ENCODE results near the gene P2RY14. TPM values are rescaled to one million over a fixed set of nuclear protein-coding genes. Genes with fewer than 3 reads are reported as not detected.

Gene P2RY14
- total and polyA plus RNA-seq, 2 of the 13 experiments (the other 11 are each of a cell fraction or from before 2014, with no cell fraction given), result not detected

- no peak for TF ChIP-seq ZNF615 (CRISPR knock-in tag; IDR thresholded peaks at IDR 0.05; ENCODE audit: borderline replicate concordance)
- no peak for TF ChIP-seq ZNF317 (CRISPR knock-in tag; IDR thresholded peaks at IDR 0.05)
- no peak for TF ChIP-seq TMF1 (CRISPR knock-in tag; IDR thresholded peaks at IDR 0.05; ENCODE audit: low read depth)
These were observed 37.5 kb upstream of the P2RY14 start (continued) for GRCh38 chr3:151315846-151316245.

GRCh38 chr3:151315136-151315535, 36.8 kb upstream of the P2RY14 start:
- FAIRE-seq (no peak), DNase-seq (ENCODE audit: low spot score) (no peak), ATAC-seq (no peak)
- in situ Hi-C loops (cut with HindIII; ENCODE audit: extremely low pct_ligation_motif_present, low pct_unique_long_range_greater_than_20kb) (no loop called here), intact Hi-C loops (cut with micrococcal nuclease; ENCODE audit: unreplicated experiment) (no loop called here)
- Histone ChIP-seq H3K4me3 (replicated peaks in 1 of 3; ENCODE audit: insufficient read depth in 1 of 3, low read depth in 2 of 3, low read length in 3 of 3) (no peak overlapping the region), H3K9me3 (ENCODE audit: low read length) (no peaks in the 10 kb centered on the region), H4K20me1 (ENCODE audit: insufficient read depth, low read length) (no peaks in the 10 kb centered on the region), H3K4me2 (ENCODE audit: low read depth, low read length) (no peak overlapping the region), H3K36me3 (replicated peaks in 1 of 2; ENCODE audit: control insufficient read depth in 1 of 2, insufficient read depth in 2 of 2, low read length in 2 of 2) (no peaks in the 10 kb centered on the region), H3K4me1 (ENCODE audit: insufficient read depth, low read length) (no peaks in the 10 kb centered on the region), H3K79me2 (ENCODE audit: insufficient read depth, low read length) (no peaks in the 10 kb centered on the region), H3K9ac (ENCODE audit: insufficient read depth, low read depth, low read length) (no peak overlapping the region), H3K27ac (ENCODE audit: extremely low read length, insufficient read depth, low read length) (no peak overlapping the region), H3K27me3 (ENCODE audit: control insufficient read depth in 1 of 2, insufficient read depth in 2 of 2, low read length in 2 of 2) (no peaks in the 10 kb centered on the region), H2AFZ (ENCODE audit: low read length) (no peak overlapping the region)
- POLR2A ChIA-PET, result no interaction called here
- 50% methylated on average over 2 of the region's 2 CpGs for WGBS (ENCODE audit: low lambda C conversion rate)
- no TSS peak for BruUV-seq (replicated peaks)
- CTCF ChIA-PET (ENCODE audit: low intra/inter-chr PET ratio, low total read pairs), result no interaction called here
- TF ChIP-seq PHF21A (CRISPR knock-in tag; IDR thresholded peaks at IDR 0.05) (no peak), ETV6 (CRISPR knock-in tag; conservative IDR thresholded peaks at IDR 0.05) (no peak), GTF2F1 (IDR thresholded peaks at IDR 0.05; ENCODE audit: low read length) (no peak), SMAD3 (CRISPR knock-in tag; IDR thresholded peaks at IDR 0.05) (no peak), ZNF326 (CRISPR knock-in tag; IDR thresholded peaks at IDR 0.05; ENCODE audit: borderline replicate concordance) (no peak), ZNF260 (CRISPR knock-in tag; IDR thresholded peaks at IDR 0.05; ENCODE audit: borderline replicate concordance, low read depth) (no peak), BATF2 (CRISPR knock-in tag; IDR thresholded peaks at IDR 0.05) (no peak), NBN (conservative IDR thresholded peaks at IDR 0.05) (no peak), ZNF619 (CRISPR knock-in tag; IDR thresholded peaks at IDR 0.05) (no peak)

Data from HepG2 (cell line).